ENCODE data around the gene CENPA.

- TF ChIP-seq CTCF (IDR thresholded peaks at IDR 0.05) (no peak), POLR2A (IDR thresholded peaks at IDR 0.05) (no peak), POLR2AphosphoS5 (IDR thresholded peaks at IDR 0.05; ENCODE audit: insufficient read depth in 1 of 2, low read depth in 1 of 2) (no peak)
Measured at GRCh38 chr2:26811261-26811660, 25.4 kb downstream of the CENPA start.
